GM18505 (cell line): ENCODE measurements around the gene KIF26B.
"Not testable (repeated sequence)": the region's sequence is repeated elsewhere in the genome, so short reads cannot be mapped to it uniquely, and the experiment has no call there.

Experiments used
- ATAC-seq: cut with Tn5 transposase; IDR thresholded peaks from one replicate; pipeline ENCODE4 v1.9.1; 2021; ENCODE audit not compliant: unreplicated experiment
- POLR2A ChIP-seq: IDR thresholded peaks from 4 replicates; pipeline ENCODE4 v1.6.1; 2011; ENCODE audit warnings: borderline replicate concordance; ENCODE audit not compliant: insufficient read depth, insufficient read length; ENCODE audit errors: extremely low read depth

The KIF26B gene

GRCh38 chr1:245124241-245124640 is 30.5 kb upstream of the KIF26B start:
- TF ChIP-seq POLR2A: no peak
- no peak for ATAC-seq

GRCh38 chr1:245124644-245125043 is 30.1 kb upstream of the KIF26B start:
- ATAC-seq: no peak
- no peak for TF ChIP-seq POLR2A

GRCh38 chr1:245126530-245126929 is 28.3 kb upstream of the KIF26B start:
- TF ChIP-seq POLR2A: no peak
- ATAC-seq: no peak

- TF ChIP-seq POLR2A: no peak
- no peak for ATAC-seq
These were observed 26.2 kb upstream of the KIF26B start for GRCh38 chr1:245128381-245129101.

GRCh38 chr1:245129319-245130240 is 25.2 kb upstream of the KIF26B start:
- no peak for TF ChIP-seq POLR2A
- no peak for ATAC-seq

- not testable (repeated sequence) for ATAC-seq
These were observed 24.3 kb upstream of the KIF26B start for GRCh38 chr1:245130281-245131025.

GRCh38 chr1:245131026-245131393 is 23.8 kb upstream of the KIF26B start:
- no peak for ATAC-seq
- TF ChIP-seq POLR2A: no peak

- no peak for ATAC-seq
- TF ChIP-seq POLR2A: no peak
These were observed 22.0 kb upstream of the KIF26B start for GRCh38 chr1:245132771-245133170.

- no peak for TF ChIP-seq POLR2A
- no peak for ATAC-seq
These were observed 20.6 kb upstream of the KIF26B start for GRCh38 chr1:245133995-245134715.

- no peak for ATAC-seq
- TF ChIP-seq POLR2A: no peak
These were observed 12.5 kb upstream of the KIF26B start for GRCh38 chr1:245142171-245142798.

- no peak for ATAC-seq
These were observed 11.8 kb upstream of the KIF26B start for GRCh38 chr1:245142976-245143375.

GRCh38 chr1:245143849-245144248 is 10.9 kb upstream of the KIF26B start:
- TF ChIP-seq POLR2A: no peak
- no peak for ATAC-seq

More at GRCh38 chr1:245142976-245143375, 11.8 kb upstream of the KIF26B start:
- TF ChIP-seq POLR2A: no peak
